NCI-H82 treated with DMSO at 0.1 percent for 48 hours (cell line): ENCODE results near the gene GRM5.
"Not testable (repeated sequence)": the region's sequence is repeated elsewhere in the genome, so short reads cannot be mapped to it uniquely, and the experiment has no call there.

Experiments used
- DNase-seq: peaks from one replicate; lab custom pipeline; 2025; ENCODE audit not compliant: unreplicated experiment; lab: John Stamatoyannopoulos, UW

GRM5 gene

DNA sequence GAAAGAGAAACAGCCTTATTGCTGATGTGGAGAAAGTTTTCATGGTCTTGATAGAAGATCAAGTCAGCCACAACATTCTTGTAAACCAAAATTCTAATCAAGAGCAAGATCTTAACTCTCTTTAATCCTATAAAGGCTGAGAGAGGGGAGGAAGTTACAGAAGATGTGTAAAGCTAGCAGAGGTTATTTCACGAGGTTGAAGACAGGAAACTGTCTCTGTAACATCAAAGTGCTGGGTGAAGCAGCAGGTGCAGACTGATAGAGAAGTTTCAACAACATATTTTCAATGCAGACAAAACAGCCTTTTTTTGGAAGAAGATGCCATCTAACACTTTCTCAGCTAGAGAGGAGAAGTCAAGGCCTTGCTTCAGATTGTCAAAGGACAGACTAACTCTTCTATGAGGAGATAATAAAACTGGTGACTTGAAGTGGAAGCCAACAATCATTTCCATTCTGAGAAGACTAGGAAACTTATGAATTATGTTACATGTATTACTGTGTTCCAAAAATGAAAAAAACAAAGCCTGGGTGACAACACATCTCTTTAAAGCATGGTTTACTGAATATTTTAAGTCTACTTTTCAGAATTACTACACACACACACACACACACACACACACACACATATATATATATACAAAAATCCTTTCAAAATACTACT lies 221.9 kb downstream of the GRM5 start:
- DNase-seq: not testable (repeated sequence)

DNA sequence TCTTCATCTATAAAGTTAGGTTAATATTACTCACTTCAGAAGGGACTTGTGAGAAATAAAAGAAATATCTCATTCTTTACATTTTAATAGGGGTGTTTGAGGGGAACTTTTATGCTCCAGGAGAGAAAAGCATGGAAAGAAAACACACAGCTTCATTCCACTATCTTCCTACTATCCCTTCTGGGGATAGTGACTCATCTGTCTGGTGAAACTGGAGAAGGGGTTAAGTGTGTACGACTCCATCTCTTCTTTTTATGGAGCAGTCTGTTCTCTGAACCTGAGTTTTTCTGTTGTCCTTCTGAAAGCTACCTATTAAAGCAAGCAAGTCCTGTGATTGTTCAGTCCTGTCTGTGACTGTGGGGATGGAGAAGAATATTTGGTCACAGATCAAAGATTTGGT lies 227.6 kb downstream of the GRM5 start:
- DNase-seq: not testable (repeated sequence)

GRCh38 chr11:88835709-88836108 lies 230.1 kb downstream of the GRM5 start:
- DNase-seq: not testable (repeated sequence)

- no peak for DNase-seq
These were observed 234.4 kb downstream of the GRM5 start for GRCh38 chr11:88831303-88831890.

DNA sequence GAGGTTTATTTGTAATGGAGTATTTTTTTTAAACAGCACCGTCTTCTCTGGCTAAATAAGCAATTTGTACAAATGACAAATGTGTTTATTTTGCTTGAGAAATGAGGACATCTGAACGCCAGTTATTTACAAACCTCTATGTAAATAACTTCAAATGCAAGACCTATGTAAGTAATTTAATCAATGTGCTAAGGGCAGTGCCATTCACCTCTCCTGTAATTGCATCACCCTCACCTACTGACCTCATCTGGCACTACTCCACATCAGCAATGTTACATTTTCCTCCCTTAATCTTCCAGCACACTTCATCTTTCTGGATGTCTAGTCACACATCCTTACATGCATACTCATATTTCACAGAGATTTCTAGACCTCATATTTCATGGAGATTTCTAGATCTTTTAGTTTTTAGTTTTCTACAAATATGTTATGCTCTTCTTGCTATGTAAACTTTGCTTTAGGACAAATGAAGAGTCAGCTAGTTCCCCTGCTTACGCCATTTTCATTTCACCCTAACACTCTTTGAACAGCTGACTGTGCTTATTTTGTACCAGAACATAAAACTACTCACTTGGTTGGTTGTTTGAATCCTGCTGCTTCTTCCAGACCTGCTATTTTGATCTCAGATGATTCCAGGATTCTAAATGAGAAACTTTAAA lies 238.6 kb downstream of the GRM5 start:
- no peak for DNase-seq

- no peak for DNase-seq
These were observed 246.2 kb downstream of the GRM5 start for GRCh38 chr11:88819616-88820015.

GRCh38 chr11:88818978-88819377 lies 246.8 kb downstream of the GRM5 start:
- no peak for DNase-seq

- no peak for DNase-seq
These were observed 250.3 kb downstream of the GRM5 start for GRCh38 chr11:88815505-88815904.

DNA sequence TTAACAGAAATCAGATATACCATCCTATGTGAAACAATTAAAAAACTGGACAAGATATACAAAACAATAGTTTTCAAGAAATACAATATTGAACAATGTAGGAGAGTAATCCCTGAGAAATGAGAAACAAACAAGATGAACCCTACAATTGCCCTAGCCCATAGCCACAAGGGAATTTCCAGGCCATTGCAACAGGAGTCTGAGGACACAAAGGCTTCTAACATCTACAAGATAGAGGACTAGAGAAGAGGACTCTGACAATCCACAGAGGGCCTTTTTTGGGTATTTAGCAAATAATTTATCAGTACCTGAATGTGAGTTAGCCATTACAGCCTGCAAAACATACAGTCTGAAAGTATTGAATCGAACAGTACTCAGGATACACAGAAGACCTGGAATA lies 251.7 kb downstream of the GRM5 start:
- DNase-seq: no peak

DNA sequence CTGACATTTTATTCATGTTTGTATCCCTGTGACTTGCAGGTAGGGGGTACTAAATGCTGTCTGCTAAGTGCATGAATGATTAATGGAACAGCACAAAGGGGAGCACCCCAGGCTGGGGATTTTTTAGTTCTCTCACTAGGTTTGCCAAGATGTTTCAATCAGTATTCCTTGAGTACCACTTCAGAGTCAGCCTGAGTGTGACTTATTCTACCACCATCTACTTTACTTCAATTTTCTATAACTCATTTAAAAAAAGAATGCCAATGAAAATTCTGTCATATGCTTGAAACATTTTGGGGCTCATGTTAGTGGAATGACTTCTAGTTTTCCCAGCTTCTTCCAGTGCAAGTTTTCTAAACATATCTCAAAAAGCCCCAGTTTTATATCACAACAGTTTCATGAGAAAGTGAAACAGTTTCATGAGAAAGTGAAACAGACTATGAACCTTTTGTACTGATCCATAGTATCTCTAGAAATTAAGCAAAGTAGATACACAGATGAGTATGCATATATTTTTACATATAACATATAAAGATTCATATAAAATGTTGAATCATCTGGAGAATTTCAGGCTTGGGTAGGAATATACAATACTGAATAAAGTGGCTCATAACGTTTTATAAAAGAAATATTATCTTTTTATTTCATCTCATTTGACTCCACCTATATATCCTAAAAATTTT lies 252.4 kb downstream of the GRM5 start:
- no peak for DNase-seq

DNA sequence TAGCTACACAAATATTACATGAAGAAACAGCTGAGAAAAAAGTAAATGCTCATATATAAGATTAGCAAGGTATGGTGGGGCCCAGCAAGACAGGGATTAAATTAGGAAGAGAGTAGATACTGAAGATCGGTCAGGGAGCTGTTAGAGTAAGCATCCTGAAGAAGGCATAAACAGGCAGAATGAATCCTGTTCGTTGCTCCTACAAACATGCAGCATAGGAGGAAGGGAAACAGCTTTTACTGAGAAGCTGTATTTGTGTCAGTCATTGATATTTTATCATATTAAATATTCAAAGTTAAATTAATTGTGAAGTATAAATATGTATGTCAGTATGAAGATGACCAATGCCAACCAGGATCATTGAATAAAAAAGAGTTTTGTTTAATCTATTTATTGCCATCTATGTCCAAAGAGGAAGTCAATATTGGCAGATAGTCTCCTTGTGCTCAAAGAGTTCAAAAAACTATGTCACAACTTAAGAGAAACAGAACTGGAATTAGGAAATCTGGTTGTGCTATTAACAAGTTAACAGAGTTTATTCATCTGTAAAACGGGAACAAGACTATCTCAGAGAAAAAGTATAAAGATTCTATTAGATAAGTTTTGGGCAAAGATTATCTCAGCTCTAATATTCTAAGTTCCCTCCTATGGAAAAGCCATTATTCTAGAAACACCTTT lies 255.2 kb downstream of the GRM5 start:
- DNase-seq: no peak

DNA sequence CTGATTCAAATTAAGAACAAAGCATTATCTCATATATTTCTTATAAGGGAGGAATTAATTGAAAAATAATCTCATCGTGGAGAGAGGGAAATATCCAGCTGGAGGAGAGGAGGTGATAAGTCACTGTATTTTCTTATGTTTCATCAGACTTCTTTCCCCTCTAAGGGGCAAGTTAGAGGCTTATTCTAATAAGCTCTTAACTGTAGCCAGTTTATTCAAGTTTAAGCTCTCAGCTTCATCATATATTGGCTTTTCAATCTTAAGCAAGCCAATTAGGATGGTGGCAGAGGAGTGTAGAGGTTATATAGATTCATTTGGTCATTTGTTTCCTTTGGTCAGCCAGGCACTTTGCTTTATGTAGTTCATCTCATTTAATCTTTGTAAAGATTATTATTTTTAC lies 256.7 kb downstream of the GRM5 start:
- peak; percentile 47 for DNase-seq

GRCh38 chr11:88807349-88807748 lies 258.4 kb downstream of the GRM5 start:
- no peak for DNase-seq

GRCh38 chr11:88806410-88806809 lies 259.4 kb downstream of the GRM5 start:
- no peak for DNase-seq

DNA sequence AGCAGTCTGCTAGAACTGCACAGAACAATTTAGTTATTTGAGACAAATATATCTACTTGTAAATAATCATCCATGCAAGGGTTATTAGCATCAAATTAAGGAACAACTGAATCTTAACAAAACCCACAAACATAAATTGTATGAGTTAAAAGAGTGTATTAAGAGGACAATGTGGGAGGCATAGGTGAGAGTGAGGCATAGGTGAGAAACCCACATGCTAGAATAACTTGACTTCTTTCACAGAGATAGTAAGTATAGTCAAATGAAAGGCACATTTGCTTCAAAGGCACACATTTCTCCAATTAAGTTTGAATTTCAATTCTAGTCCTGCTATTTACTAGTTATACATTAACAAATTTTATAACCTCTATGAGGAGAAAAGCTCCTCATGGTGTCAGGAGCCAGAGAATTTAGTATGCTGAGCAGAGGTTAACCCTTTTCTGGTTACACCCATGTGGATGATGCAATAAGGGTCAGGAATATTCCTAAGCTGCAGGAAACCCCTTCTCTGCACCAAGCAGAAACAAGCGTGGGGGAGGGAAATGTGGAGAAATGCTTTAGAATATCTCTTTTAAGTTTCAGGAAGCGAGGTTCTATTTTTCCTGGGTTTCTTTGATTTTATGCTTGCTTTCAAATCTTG lies 264.2 kb downstream of the GRM5 start:
- DNase-seq: no peak

DNA sequence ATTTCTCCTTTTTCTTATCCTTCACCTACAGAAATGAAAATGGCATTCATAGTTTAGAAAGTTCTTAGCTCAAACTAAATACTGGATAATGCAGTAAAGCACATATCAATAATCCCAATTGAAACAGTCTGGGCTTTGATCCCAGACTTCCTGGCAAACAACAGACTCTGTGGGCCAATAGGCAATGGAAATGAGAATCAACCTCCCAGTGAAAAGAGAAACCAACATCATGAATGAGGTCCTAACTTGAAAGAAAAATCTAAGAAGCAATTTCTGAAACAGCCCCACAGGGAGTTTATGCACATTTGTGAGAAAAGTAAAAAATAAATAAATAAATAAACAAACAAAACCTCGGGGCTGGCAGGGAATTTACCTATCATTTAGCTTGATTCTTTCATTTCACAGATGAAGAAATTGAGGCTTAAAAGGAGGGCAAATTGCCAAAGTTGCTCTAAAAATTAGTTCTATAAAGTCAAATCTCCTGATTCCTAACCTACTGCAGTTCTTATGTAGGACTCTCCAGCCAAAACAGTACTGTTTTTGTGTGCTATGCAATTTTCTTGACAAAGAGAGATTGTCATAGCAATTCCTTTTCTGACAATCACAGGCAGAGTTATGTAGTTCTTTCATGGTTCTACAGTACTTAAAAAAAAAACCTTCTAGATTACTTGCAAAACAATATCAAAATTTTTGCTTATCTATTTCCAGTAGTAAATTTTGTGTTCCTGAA lies 265.8 kb downstream of the GRM5 start:
- DNase-seq: no peak

DNA sequence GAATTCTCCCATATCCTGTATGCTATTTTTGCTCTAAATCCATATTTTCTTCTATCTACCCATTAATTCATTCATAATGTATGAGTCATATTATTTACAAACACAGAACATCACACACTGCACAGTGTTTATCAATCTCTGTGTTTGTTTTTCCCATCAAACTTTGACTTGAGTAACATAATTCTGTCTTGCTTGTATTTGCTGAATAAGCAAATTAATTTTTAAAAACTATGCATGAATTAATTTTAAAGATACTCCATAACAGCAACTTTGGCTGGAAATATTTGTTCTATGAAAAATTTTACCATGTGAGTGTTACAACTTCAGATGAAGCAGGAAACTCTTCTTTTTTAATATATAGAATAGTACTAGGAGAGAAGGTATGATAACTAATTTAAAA lies 275.6 kb downstream of the GRM5 start:
- no peak for DNase-seq

DNA sequence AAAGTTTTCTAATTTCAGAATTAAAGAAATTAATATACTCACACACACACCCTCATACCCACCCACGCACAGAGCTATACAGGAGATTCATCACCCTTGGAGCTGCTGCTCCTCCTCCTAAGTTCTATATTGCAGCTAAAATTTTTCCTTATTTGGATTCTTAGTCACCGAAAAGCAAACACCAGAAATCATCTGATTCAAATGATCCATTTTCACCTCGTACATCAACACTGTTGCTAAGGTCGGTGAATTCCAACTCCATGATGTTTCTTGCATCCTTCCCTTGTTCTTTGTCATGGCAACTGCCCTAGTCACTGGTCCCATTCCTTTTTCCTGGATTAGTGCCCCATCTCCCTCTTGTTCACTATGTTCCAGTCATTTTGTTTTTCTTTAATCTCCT lies 286.2 kb downstream of the GRM5 start:
- no peak for DNase-seq

DNA sequence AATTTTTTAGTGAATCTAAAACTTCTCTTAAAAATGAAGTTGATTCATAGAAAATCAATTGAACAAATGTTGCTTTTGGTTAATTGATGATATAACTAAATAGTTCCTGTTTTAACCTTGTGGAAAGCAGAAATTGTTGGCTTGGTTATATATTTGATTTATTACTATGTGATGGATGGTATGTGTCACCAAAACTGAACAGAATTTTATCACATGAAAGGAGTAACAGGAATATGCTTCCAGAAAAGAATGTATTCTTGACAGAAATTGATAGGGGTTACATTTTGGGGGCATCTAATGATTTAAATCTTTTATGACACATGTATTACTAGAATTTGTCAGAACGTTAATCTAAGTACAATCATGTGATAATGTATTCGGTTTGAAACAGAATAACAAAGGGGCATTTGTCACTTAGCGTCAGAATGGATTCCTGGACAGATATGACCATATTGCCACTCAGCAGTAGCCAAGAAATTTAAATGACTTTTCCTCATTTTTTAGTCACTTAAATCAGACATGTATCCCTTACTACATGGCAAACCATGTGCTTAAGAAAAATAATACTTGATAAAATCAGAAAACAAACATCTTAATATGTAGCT lies 295.2 kb downstream of the GRM5 start:
- no peak for DNase-seq

DNA sequence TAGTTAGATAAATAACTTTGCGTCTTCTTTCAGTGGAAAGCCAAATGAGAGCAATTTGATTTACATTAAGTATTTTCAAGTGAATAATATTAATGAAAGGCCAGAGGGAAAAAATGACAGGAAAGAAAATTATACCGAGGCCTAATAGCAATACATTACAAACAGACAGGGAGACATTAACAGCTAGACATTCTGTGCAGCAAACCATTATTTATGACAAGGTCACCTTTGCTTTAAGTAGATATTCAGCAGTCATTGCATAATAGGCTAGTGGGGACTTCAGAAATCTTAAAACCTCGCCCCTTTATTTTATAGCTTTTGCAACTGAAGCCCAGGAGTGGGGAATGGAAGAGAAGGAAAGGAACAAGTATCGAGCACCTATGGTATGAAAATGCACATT lies 321.6 kb downstream of the GRM5 start:
- no peak for DNase-seq
